Measurements from ENCODE around the gene PDXP. TPM values are rescaled to one million over a fixed set of nuclear protein-coding genes. Genes with fewer than 3 reads are reported as not detected.

The PDXP gene
- polyA plus RNA-seq, 1 donor (not counting 4 experiments of a cell fraction or from before 2014, with no cell fraction given): 5.2 TPM

DNA sequence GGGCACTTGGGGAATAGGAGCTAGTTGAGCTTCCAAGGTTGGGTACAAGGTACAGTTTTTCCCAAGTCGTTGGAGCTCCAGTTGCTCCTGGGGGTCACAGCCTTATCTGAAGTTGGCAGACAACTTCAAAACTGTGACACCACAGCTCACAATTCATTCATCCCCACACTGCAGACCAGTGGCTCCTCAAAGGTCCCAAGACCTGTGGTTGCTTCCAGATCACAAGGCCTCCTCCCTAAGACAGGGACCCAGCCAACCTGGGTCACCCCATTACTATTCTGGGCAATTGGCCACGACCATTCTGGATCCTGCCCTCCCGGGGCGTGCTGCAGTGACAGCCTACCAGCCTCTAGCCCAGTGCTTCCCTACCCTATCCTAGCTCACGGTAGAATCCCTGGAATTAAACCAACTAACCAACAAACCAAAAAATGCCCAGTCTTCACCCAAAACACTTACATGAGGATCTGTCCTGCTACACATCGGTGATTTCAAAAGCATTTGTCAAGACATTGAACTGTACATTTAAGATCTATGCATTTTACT, 862 bp upstream of the PDXP start:
- peaks cover 6% of the 10 kb centered on the region for H4K20me1 ChIP-seq (ENCODE audit: control insufficient read depth, extremely low read depth, insufficient read depth, low read length)
- peak overlapping the region; percentile 31 to 78 (median 55) for H3K4me3 ChIP-seq (ENCODE audit: control insufficient read depth in 2 of 3, extremely low read depth in 1 of 3, insufficient read depth in 2 of 3, low read depth in 1 of 3, low read length in 3 of 3)
- H3K4me1 ChIP-seq (ENCODE audit: control insufficient read depth, extremely low read depth, insufficient read depth, low read length): peaks cover 20% of the 10 kb centered on the region
- H2AFZ ChIP-seq (ENCODE audit: control insufficient read depth, low read length): peak overlapping the region; percentile 90
- H3K36me3 ChIP-seq (ENCODE audit: control insufficient read depth in 2 of 2, extremely low read depth in 1 of 2, insufficient read depth in 2 of 2, low read length in 2 of 2): peaks cover 0 to 10% of the 10 kb centered on the region in 2 experiments
- dilution Hi-C loops (cut with MboI; ENCODE audit: extremely low pct_ligation_motif_present, low sequenced_read_pairs): no loop called here
- H3K9ac ChIP-seq (ENCODE audit: control insufficient read depth, extremely low read depth, insufficient read depth, low read length): peak overlapping the region; percentile 57
- peak overlapping the region; percentile 98 for H3K4me2 ChIP-seq (ENCODE audit: control insufficient read depth, extremely low read depth, insufficient read depth, low read depth, low read length)
- peak overlapping the region; percentile 60 for H3K27ac ChIP-seq (ENCODE audit: control insufficient read depth, insufficient read depth, low read length)
- H3K9me3 ChIP-seq (ENCODE audit: control insufficient read depth, low read depth, low read length): no peaks in the 10 kb centered on the region
- peaks cover 20% of the 10 kb centered on the region for H3K79me2 ChIP-seq (ENCODE audit: control insufficient read depth, insufficient read depth, low read length)
- no peak for FAIRE-seq
- no peak for DNase-seq (ENCODE audit: low read depth, low spot score)
- H3K9me1 ChIP-seq (ENCODE audit: control insufficient read depth, extremely low read depth, insufficient read depth, low read length): no peaks in the 10 kb centered on the region
- no peaks in the 10 kb centered on the region for H3K27me3 ChIP-seq (ENCODE audit: control insufficient read depth, extremely low read depth, insufficient read depth, low read length)
- TF ChIP-seq, protein P1, sequence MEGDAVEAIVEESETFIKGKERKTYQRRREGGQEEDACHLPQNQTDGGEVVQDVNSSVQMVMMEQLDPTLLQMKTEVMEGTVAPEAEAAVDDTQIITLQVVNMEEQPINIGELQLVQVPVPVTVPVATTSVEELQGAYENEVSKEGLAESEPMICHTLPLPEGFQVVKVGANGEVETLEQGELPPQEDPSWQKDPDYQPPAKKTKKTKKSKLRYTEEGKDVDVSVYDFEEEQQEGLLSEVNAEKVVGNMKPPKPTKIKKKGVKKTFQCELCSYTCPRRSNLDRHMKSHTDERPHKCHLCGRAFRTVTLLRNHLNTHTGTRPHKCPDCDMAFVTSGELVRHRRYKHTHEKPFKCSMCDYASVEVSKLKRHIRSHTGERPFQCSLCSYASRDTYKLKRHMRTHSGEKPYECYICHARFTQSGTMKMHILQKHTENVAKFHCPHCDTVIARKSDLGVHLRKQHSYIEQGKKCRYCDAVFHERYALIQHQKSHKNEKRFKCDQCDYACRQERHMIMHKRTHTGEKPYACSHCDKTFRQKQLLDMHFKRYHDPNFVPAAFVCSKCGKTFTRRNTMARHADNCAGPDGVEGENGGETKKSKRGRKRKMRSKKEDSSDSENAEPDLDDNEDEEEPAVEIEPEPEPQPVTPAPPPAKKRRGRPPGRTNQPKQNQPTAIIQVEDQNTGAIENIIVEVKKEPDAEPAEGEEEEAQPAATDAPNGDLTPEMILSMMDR (optimal IDR thresholded peaks at IDR 0.05 in 1 of 3, IDR thresholded peaks at IDR 0.05 in 1 of 3, conservative IDR thresholded peaks at IDR 0.05 in 1 of 3; ENCODE audit: extremely low read depth in 1 of 3, insufficient read depth in 2 of 3, low read length in 3 of 3): no peak
- no peak for TF ChIP-seq EZH2 (IDR thresholded peaks at IDR 0.05; ENCODE audit: low read length)

DNA sequence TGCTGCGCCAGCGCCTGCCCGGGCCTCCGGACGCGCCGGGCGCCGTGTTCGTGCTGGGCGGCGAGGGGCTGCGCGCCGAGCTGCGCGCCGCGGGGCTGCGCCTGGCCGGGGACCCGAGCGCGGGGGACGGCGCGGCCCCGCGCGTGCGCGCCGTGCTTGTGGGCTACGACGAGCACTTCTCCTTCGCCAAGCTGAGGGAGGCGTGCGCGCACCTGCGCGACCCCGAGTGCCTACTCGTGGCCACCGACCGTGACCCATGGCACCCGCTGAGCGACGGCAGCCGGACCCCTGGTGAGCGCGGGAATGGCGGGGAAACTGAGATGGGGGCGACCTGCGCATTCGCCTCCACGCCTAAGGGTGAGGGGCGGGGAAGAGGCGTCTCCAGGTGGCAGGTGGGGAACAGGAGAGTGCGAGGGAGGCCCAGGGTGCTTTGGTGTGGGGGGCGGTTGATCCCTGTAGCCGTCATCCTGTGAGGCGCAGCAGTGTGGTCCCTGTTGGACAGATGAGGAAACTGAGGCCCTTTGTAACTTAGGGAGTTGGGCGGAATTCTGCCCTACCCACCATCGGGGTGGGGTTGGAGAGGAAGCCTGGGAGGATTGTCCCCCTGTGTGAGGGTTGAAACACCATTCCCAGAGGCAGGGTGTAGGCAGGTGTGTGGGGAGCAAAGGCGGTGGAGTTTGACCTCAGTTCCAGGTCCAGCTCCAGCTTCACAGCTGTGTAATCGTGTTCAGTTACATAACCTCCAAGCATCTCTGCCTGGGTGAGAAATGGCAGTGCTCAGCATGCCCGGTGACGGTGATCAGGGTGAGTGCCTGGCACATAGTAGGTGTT, 758 bp downstream of the PDXP start:
- dilution Hi-C loops (cut with MboI; ENCODE audit: extremely low pct_ligation_motif_present, low sequenced_read_pairs): no loop called here
- peaks cover 6% of the 10 kb centered on the region for H4K20me1 ChIP-seq (ENCODE audit: control insufficient read depth, extremely low read depth, insufficient read depth, low read length)
- TF ChIP-seq EZH2 (IDR thresholded peaks at IDR 0.05; ENCODE audit: low read length): no peak
- TF ChIP-seq, protein P1 (optimal IDR thresholded peaks at IDR 0.05 in 1 of 3, IDR thresholded peaks at IDR 0.05 in 1 of 3, conservative IDR thresholded peaks at IDR 0.05 in 1 of 3; ENCODE audit: extremely low read depth in 1 of 3, insufficient read depth in 2 of 3, low read length in 3 of 3): no peak
- H3K79me2 ChIP-seq (ENCODE audit: control insufficient read depth, insufficient read depth, low read length): peaks cover 23% of the 10 kb centered on the region
- peaks cover 20% of the 10 kb centered on the region for H3K4me1 ChIP-seq (ENCODE audit: control insufficient read depth, extremely low read depth, insufficient read depth, low read length)
- H3K27ac ChIP-seq (ENCODE audit: control insufficient read depth, insufficient read depth, low read length): no peak overlapping the region
- H3K9me1 ChIP-seq (ENCODE audit: control insufficient read depth, extremely low read depth, insufficient read depth, low read length): no peaks in the 10 kb centered on the region
- FAIRE-seq (no peak), DNase-seq (ENCODE audit: low read depth, low spot score) (no peak)
- peak overlapping the region; percentile 37 for H2AFZ ChIP-seq (ENCODE audit: control insufficient read depth, low read length)
- H3K36me3 ChIP-seq (ENCODE audit: control insufficient read depth in 2 of 2, extremely low read depth in 1 of 2, insufficient read depth in 2 of 2, low read length in 2 of 2): peaks cover 0 to 2% of the 10 kb centered on the region in 2 experiments
- peak overlapping the region; percentile 60 to 78 (median 65) for H3K4me3 ChIP-seq (ENCODE audit: control insufficient read depth in 2 of 3, extremely low read depth in 1 of 3, insufficient read depth in 2 of 3, low read depth in 1 of 3, low read length in 3 of 3)
- no peaks in the 10 kb centered on the region for H3K27me3 ChIP-seq (ENCODE audit: control insufficient read depth, extremely low read depth, insufficient read depth, low read length)
- H3K9me3 ChIP-seq (ENCODE audit: control insufficient read depth, low read depth, low read length): no peaks in the 10 kb centered on the region
- peak overlapping the region; percentile 50 for H3K9ac ChIP-seq (ENCODE audit: control insufficient read depth, extremely low read depth, insufficient read depth, low read length)
- H3K4me2 ChIP-seq (ENCODE audit: control insufficient read depth, extremely low read depth, insufficient read depth, low read depth, low read length): peak overlapping the region; percentile 98

All from keratinocyte (primary cell).